ENCODE data around the gene C1QTNF3.
"Not testable (repeated sequence)": the region's sequence is repeated elsewhere in the genome, so short reads cannot be mapped to it uniquely, and the experiment has no call there.

The C1QTNF3 gene

GRCh38 chr5:34047774-34048572 is 5.0 kb upstream of the C1QTNF3 start:
- no peak for DNase-seq

- peak; percentile 40 for DNase-seq
Measured at GRCh38 chr5:34047143-34047542, 4.1 kb upstream of the C1QTNF3 start.

- no peak for DNase-seq
Measured at GRCh38 chr5:34045996-34046395, 3.0 kb upstream of the C1QTNF3 start.

- no peak for DNase-seq
Measured at GRCh38 chr5:34045023-34045422, 2.0 kb upstream of the C1QTNF3 start.

- peak; percentile 63 for DNase-seq
Measured at GRCh38 chr5:34042321-34042720, 692 bp downstream of the C1QTNF3 start.

GRCh38 chr5:34041247-34041972 is 1.6 kb downstream of the C1QTNF3 start:
- DNase-seq: no peak

- peak; percentile 38 for DNase-seq
Measured at GRCh38 chr5:34040472-34040871, 2.5 kb downstream of the C1QTNF3 start.

GRCh38 chr5:34039398-34040157 is 3.4 kb downstream of the C1QTNF3 start:
- no peak for DNase-seq

- DNase-seq: no peak
Measured at GRCh38 chr5:34038838-34039237, 4.2 kb downstream of the C1QTNF3 start.

GRCh38 chr5:34038390-34038789 is 4.6 kb downstream of the C1QTNF3 start:
- no peak for DNase-seq

GRCh38 chr5:34037726-34038125 is 5.3 kb downstream of the C1QTNF3 start:
- DNase-seq: no peak

- DNase-seq: no peak
Measured at GRCh38 chr5:34035756-34036155, 7.3 kb downstream of the C1QTNF3 start.

GRCh38 chr5:34034534-34035327 is 8.3 kb downstream of the C1QTNF3 start:
- no peak for DNase-seq

- no peak for DNase-seq
Measured at GRCh38 chr5:34031966-34032365, 11.0 kb downstream of the C1QTNF3 start.

- DNase-seq: no peak
Measured at GRCh38 chr5:34031117-34031516, 11.9 kb downstream of the C1QTNF3 start.

- DNase-seq: not testable (repeated sequence)
Measured at GRCh38 chr5:34030585-34030984, 12.4 kb downstream of the C1QTNF3 start.

GRCh38 chr5:34030048-34030447 is 13.0 kb downstream of the C1QTNF3 start:
- DNase-seq: no peak

- DNase-seq: no peak
Measured at GRCh38 chr5:34028349-34028748, 14.7 kb downstream of the C1QTNF3 start.

GRCh38 chr5:34026089-34026761 is 16.8 kb downstream of the C1QTNF3 start:
- no peak for DNase-seq

GRCh38 chr5:34022121-34022705 is 20.8 kb downstream of the C1QTNF3 start:
- DNase-seq: no peak

- no peak for DNase-seq
Measured at GRCh38 chr5:34021334-34021733, 21.7 kb downstream of the C1QTNF3 start.

GRCh38 chr5:34020726-34021125 is 22.3 kb downstream of the C1QTNF3 start:
- DNase-seq: no peak

Measured in femur (tissue), 1 donor.